Gastrocnemius medialis (tissue), 4 donors: ENCODE measurements around the gene QPRT.
"Not testable (repeated sequence)": the region's sequence is repeated elsewhere in the genome, so short reads cannot be mapped to it uniquely, and the experiment has no call there.

ENCODE experiments used
- CTCF ChIP-seq, 5 experiments: fragments of 450-650 bp in 3 of 5; fragments of 200-600 bp in 2 of 5; sonication (generic) in 2 of 5; IDR thresholded peaks in 4 of 5; conservative IDR thresholded peaks in 1 of 5; 1 replicate in 4 of 5; 2 replicates in 1 of 5; pipeline ENCODE4 v1.5.1; 2016 to 2019; ENCODE audit warnings: antibody characterized with exemption in 5 of 5, mild to moderate bottlenecking in 3 of 5, moderate library complexity in 3 of 5
- POLR2A ChIP-seq, 2 donors: fragments of 450-650 bp; IDR thresholded peaks; one replicate each; pipeline ENCODE4 v1.6.1; 2017; ENCODE audit warnings: antibody characterized with exemption in 2 of 2, mild to moderate bottlenecking in 2 of 2, moderate library complexity in 2 of 2

- not testable (repeated sequence) for TF ChIP-seq CTCF (IDR thresholded peaks at IDR 0.05 in 4 of 5, conservative IDR thresholded peaks at IDR 0.05 in 1 of 5); POLR2A (IDR thresholded peaks at IDR 0.05)
These were observed 28.2 kb downstream of the QPRT start for GRCh38 chr16:29707160-29707559.
